Skeletal muscle satellite cell (primary cell): ENCODE data around the gene HOXA3.

Experiments
- H3K27me3 ChIP-seq: 2 replicates; pipeline ENCODE4 v1.7.0; 2013; ENCODE audit warnings: low read length; ENCODE audit not compliant: control insufficient read depth, insufficient read depth
- H3K36me3 ChIP-seq: 2 replicates; pipeline ENCODE4 v1.7.0; 2013; ENCODE audit warnings: mild to moderate bottlenecking, control low read depth, low read length; ENCODE audit not compliant: insufficient read depth
- H3K4me1 ChIP-seq: 2 replicates; pipeline ENCODE4 v1.7.0; 2013; ENCODE audit warnings: low read length; ENCODE audit not compliant: control insufficient read depth, insufficient read depth
- H3K4me2 ChIP-seq: 2 replicates; pipeline ENCODE4 v1.7.0; 2013; ENCODE audit warnings: mild to moderate bottlenecking, low read length
- H3K4me3 ChIP-seq: 2 replicates; pipeline ENCODE4 v1.7.0; 2013; ENCODE audit warnings: low read length
- H3K9ac ChIP-seq: 2 replicates; pipeline ENCODE4 v1.7.0; 2013; ENCODE audit warnings: mild to moderate bottlenecking, low read depth, low read length, moderate library complexity
- H3K9me3 ChIP-seq: replicated peaks from 2 replicates; pipeline ENCODE4 v1.7.0; 2013; ENCODE audit warnings: mild to moderate bottlenecking, control low read depth, low read length

The HOXA3 gene

DNA sequence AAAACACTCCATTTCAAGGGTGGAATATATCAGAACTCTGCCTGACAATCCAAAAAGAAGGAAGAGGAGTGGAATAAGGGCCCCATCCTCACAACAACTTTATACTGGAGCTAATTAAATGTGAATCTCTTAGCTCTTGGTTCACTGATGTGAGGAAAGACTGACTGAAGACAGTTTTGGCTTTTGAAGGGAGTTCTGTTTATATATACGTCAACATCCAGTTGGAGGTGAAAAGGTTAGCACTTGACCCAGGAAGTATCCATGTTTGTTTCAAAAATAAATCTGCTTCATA, 59.6 kb downstream of the HOXA3 start:
- Histone ChIP-seq H3K9ac (no peak overlapping the region), H3K36me3 (no peaks in the 10 kb centered on the region), H3K4me1 (peaks cover 23% of the 10 kb centered on the region), H3K27me3 (no peaks in the 10 kb centered on the region), H3K4me2 (no peak overlapping the region), H3K9me3 (no peaks in the 10 kb centered on the region), H3K4me3 (no peak overlapping the region)

GRCh38 chr7:27091941-27092818, 60.2 kb downstream of the HOXA3 start:
- Histone ChIP-seq H3K27me3 (no peaks in the 10 kb centered on the region), H3K4me1 (peaks cover 17% of the 10 kb centered on the region), H3K9me3 (no peaks in the 10 kb centered on the region), H3K4me3 (no peak overlapping the region), H3K4me2 (no peak overlapping the region), H3K36me3 (no peaks in the 10 kb centered on the region), H3K9ac (no peak overlapping the region)

DNA sequence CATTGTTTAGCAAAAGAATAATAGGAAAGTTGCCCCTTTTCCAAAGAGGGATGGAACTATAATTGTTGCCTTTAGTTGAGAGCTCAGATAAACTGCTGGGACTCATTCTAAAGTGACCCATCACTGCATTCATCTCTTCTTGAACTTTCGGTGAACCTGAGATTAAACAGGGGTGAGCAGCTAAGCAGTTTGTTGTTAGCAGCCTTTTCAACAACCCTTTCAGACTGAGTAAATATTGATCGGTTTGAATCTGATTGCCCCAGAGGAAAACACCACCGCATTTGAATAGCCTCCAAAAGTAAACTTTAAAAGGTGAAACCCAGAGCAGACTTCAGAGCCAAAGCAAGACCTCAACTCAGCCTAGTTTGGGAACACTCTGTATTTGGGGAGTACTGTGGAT, 61.3 kb downstream of the HOXA3 start:
- no peaks in the 10 kb centered on the region for H3K27me3 ChIP-seq
- H3K9ac ChIP-seq: no peak overlapping the region
- no peaks in the 10 kb centered on the region for H3K9me3 ChIP-seq
- no peak overlapping the region for H3K4me3 ChIP-seq
- H3K4me1 ChIP-seq: peaks cover 16% of the 10 kb centered on the region
- H3K36me3 ChIP-seq: no peaks in the 10 kb centered on the region
- H3K4me2 ChIP-seq: no peak overlapping the region

GRCh38 chr7:27088002-27088922, 64.1 kb downstream of the HOXA3 start:
- Histone ChIP-seq H3K9me3 (no peaks in the 10 kb centered on the region), H3K4me3 (no peak overlapping the region), H3K4me1 (no peaks in the 10 kb centered on the region), H3K27me3 (no peaks in the 10 kb centered on the region), H3K36me3 (no peaks in the 10 kb centered on the region), H3K9ac (no peak overlapping the region), H3K4me2 (peak overlapping the region; percentile 44)

DNA sequence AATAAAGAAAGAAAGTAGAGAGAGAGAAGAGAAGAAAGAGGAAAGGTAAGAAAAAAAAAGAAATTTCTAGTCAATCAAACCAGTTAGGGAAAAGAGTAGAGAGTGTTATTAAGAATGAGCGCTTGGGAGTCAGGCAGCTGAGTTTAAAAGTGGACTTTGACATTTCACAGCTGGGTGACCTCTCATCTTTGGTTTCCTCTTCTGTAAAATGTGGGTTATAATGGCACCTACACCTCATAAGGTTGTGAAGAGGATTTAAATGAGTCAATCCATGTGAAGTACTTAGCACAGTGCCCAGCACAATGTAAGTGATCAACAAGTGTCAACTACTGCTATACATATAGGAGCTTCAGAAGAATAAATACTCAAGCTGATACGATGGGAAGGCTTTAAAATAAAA, 68.7 kb downstream of the HOXA3 start:
- no peak overlapping the region for H3K9ac ChIP-seq
- no peaks in the 10 kb centered on the region for H3K27me3 ChIP-seq
- no peak overlapping the region for H3K4me3 ChIP-seq
- H3K4me2 ChIP-seq: no peak overlapping the region
- no peaks in the 10 kb centered on the region for H3K36me3 ChIP-seq
- H3K4me1 ChIP-seq: peaks cover 12% of the 10 kb centered on the region
- no peaks in the 10 kb centered on the region for H3K9me3 ChIP-seq

GRCh38 chr7:27082171-27082570, 70.2 kb downstream of the HOXA3 start:
- peak overlapping the region; percentile 4 for H3K4me2 ChIP-seq
- no peaks in the 10 kb centered on the region for H3K36me3 ChIP-seq
- H3K4me3 ChIP-seq: no peak overlapping the region
- peaks cover 12% of the 10 kb centered on the region for H3K4me1 ChIP-seq
- no peaks in the 10 kb centered on the region for H3K9me3 ChIP-seq
- no peak overlapping the region for H3K9ac ChIP-seq
- no peaks in the 10 kb centered on the region for H3K27me3 ChIP-seq

GRCh38 chr7:27080844-27081436, 71.4 kb downstream of the HOXA3 start:
- Histone ChIP-seq H3K9me3 (no peaks in the 10 kb centered on the region), H3K9ac (no peak overlapping the region), H3K36me3 (no peaks in the 10 kb centered on the region), H3K4me1 (peaks cover 12% of the 10 kb centered on the region), H3K4me3 (no peak overlapping the region), H3K4me2 (no peak overlapping the region), H3K27me3 (no peaks in the 10 kb centered on the region)

- Histone ChIP-seq H3K9ac (no peak overlapping the region), H3K4me2 (no peak overlapping the region), H3K9me3 (no peaks in the 10 kb centered on the region), H3K36me3 (no peaks in the 10 kb centered on the region), H3K4me3 (no peak overlapping the region), H3K4me1 (peaks cover 12% of the 10 kb centered on the region), H3K27me3 (no peaks in the 10 kb centered on the region)
These were observed 73.0 kb downstream of the HOXA3 start for GRCh38 chr7:27079234-27079975.

- H3K4me2 ChIP-seq: no peak overlapping the region
These were observed 73.7 kb downstream of the HOXA3 start for GRCh38 chr7:27078616-27079233.

DNA sequence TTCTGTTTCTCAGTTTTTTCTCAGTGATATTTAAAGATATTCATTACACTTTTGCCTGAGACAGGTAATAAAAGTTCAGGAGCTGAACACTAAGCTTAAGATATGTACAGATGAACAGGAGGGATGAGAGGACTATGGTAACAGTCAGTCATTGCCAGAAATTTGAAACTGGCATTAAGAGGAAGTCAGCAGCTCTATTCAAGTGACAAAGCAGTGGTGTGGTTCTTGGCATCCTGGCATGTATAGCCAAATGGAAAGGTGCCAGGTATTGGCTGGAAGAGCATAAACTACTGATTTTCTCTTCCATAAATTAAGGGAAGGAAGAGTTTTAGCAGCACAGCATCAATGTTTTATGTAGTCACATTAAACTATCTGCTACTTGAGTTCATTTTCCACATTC, 79.3 kb downstream of the HOXA3 start:
- H3K36me3 ChIP-seq: no peaks in the 10 kb centered on the region
- no peak overlapping the region for H3K4me2 ChIP-seq
- H3K4me1 ChIP-seq: no peaks in the 10 kb centered on the region
- H3K4me3 ChIP-seq: no peak overlapping the region
- H3K27me3 ChIP-seq: no peaks in the 10 kb centered on the region
- no peaks in the 10 kb centered on the region for H3K9me3 ChIP-seq
- no peak overlapping the region for H3K9ac ChIP-seq

More at GRCh38 chr7:27078616-27079233, 73.7 kb downstream of the HOXA3 start:
- Histone ChIP-seq H3K9ac (no peak overlapping the region), H3K9me3 (no peaks in the 10 kb centered on the region), H3K36me3 (no peaks in the 10 kb centered on the region), H3K4me3 (no peak overlapping the region), H3K27me3 (no peaks in the 10 kb centered on the region), H3K4me1 (peaks cover 12% of the 10 kb centered on the region)
